Activated CD4-positive, alpha-beta T cell treated with anti-CD3 and anti-CD28 coated beads, Interleukin-2, amount 50 U/mL, for 4 hours (primary cell): ENCODE results near the gene APBB2.

ENCODE experiments used
- DNase-seq, 2 experiments: peaks; one replicate each; pipeline ENCODE4 v3.0.0-alpha.2; 2020

The APBB2 gene

DNA sequence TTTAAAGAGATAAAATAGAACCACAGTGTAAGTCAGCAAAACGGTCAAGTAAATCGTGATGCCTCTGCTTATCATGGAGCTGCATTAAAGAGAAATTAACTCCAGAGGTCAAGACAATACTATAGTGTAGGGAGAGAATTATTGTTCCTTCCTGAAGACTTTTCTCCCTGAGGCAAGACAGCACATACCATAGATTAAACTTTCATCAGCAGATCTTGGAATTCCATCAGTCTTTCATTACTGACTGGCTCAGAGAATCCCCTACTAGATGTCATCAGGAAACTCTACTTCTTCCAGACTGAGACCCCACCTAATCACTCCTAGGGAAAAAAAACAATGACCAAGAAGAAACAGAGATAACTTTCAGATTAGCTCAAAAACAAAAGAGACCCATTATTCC is 333.2 kb downstream of the APBB2 start:
- DNase-seq, result no peak

DNA sequence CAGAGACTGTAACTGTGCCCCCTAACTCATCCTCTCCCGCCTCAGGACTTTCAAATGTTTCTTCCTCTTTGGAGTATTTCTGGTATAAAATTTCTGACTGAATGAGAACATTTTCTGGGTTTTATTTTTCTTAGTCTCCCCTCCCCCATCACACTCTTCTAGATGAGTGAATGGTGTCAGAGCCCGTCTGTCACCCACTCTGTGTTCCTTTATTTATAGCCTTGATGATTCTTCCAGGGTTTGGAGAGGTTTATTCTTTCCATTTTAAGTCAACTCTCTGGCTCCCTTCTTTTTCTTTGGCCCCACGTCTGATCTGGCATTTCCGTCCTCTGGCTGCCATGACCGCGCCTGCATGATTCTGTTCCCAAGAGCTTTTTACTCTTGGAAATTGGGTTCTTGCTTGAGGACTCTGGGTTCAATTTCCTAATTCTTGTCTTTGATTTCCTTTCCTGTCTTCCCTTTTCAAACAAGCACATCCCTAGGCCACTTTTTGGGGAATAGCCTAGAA is 335.7 kb downstream of the APBB2 start:
- DNase-seq, result no peak

DNA sequence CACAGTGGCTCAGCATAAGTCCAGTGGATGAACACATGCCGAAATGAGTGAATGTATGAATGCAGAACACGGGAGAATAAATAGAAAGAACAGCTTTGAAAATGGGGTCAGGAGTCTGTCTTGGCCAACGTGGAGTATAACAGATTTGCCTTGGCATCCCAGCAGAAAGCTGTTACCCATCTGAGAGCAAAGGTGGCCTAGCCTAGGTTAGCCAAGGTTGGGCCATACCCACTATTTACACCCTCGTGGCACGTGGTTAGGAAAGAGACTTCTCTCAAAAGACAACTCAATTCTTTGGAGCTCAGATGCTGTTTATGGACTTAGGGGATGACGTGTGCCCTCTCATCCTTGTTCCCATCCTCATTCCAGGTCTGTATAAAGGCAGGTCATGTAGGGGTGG is 337.3 kb downstream of the APBB2 start:
- DNase-seq, result no peak

DNA sequence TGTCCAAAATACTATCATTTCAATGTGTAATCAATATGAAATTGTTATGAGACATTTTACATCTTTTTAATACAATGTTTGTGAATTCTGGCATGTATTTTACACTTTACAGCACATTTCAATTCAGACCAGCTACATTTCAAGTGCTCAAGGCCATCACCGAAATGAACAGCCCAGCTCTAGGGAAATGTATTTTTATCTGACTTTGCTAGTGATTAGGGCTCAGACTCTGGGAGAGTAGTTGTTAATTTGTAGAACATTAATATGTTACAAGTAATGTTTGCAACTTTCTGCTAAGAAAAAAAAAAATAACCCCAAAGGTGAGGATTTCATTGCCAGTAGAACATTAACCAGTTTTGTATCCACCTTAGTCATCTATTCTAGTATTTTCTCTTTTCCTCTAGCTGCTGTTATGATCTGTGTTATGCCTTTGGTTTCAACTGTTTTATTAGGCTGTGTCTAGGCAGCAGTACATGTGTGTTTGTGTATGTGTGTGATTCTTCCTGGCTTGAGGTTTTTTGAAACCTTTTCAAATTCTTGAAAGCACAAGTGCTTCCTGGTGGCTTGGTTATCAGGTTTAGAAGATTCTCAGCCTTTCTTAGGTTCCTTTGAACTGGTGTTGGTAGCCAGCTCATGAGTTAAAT is 338.7 kb downstream of the APBB2 start:
- DNase-seq, result no peak

DNA sequence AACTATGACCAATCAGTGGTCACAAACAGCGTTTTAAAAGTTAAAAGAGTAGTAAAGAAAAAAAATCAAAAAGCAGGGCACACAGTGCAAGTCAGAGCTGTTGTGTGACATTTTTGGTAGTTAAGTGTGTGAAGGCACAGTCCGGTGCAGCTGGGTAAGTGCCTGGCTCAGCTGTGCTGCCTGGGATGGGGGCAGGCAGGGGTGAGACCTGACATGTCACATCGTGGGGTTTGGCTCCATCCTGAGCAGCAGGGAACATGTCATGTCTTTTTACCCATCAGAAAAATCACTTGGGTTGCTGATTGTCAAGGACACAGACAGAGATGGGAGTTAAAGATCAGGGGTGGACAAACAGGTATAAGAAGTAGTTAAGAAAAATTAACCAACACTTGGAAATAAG is 339.4 kb downstream of the APBB2 start:
- no peak for DNase-seq

DNA sequence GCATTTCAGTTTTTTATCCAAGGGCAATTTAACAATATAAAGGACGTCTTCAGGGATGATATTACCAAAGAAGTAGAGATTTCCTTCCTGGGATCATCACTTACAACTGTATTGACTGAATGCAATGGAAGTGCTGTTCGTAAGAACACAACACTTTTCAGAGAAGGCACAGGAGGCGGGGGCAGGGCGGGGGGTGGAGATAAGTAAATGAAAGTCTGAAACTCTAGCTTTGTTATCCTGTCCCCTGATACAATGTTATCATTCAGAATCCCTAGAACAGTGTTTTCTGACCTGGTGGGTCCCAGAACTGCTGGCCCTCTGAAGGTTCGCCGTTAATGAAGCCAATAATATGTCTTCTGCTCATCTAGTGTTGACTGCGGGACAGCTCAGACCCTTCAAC is 340.0 kb downstream of the APBB2 start:
- DNase-seq, result no peak

- DNase-seq, result no peak
Measured at GRCh38 chr4:40871695-40872250, 342.6 kb downstream of the APBB2 start.

GRCh38 chr4:40870150-40870549 is 344.2 kb downstream of the APBB2 start:
- DNase-seq, result no peak

DNA sequence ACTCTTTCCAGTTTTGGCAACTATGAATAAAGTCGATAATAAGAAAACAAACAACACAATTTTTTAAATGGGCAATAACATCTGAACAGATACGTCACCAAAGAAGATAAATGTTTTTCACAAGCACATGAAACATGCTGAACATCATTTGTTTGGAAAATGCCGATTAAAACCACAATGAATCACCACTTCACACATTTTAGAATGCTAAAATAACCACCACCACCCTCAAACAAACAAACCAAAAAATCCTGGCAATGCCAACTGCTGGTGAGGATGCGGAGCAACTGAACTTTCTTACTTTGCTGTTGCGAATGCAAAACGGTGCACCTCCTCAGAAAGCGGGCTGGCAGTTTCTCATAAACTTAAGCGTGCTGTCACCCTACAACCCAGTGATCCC is 348.6 kb downstream of the APBB2 start:
- DNase-seq, result no peak

DNA sequence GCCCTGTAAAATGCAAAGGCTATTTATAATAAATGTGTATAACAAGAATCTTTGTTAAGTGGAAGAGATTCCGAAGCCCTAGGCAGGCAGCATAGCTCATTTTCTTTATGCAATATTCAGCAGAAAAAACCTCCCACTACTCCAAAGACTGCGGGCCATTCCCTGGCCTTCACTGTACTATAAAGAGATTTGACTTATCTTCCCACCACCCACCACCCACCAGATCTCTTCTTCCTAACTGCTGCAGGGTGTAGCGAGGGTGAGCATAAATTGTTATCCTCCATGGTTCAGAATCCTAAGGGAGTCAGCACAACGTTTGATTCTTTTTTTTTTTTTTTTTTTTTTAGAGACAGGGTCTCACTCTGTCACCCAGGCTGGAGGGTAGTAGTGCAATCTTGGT is 349.8 kb downstream of the APBB2 start:
- DNase-seq, result no peak

DNA sequence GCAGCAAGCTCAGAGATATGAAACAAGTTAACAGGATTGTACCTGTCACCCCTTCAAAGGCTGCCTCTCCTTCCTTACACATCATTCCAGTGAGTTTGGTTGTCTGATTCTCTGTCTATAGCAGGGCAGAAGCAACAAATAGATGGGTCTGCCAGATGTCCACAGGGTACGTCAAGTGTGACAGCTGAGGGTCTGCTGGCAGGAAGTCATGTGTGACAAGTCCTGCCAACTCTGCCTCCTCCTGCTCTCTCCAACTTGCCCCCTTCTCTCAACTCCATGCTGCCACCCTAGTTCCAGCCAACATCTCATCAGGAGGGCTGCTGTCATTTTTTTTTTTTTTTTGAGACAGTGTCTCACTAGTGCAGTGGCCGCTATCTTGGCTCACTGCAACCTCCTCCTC is 355.4 kb downstream of the APBB2 start:
- DNase-seq, result no peak

DNA sequence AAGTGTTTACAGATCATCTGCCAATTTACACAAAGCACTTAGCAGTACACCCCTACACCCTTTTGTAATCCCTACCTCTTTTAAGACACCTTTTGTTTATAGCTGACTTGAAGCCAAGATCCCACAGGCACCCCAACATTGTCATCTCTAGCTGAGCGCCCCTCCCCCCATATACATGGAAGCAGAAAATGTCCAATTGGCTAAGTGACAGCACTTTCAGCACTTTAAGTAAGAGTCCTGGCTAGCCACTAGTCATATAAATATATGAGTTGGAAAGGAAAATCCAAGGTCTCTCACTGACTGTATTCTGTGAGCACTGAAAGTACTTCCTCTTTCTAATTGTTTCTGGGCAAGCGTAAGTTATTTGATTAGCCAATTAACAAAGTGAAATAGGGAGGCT is 356.4 kb downstream of the APBB2 start:
- no peak for DNase-seq

DNA sequence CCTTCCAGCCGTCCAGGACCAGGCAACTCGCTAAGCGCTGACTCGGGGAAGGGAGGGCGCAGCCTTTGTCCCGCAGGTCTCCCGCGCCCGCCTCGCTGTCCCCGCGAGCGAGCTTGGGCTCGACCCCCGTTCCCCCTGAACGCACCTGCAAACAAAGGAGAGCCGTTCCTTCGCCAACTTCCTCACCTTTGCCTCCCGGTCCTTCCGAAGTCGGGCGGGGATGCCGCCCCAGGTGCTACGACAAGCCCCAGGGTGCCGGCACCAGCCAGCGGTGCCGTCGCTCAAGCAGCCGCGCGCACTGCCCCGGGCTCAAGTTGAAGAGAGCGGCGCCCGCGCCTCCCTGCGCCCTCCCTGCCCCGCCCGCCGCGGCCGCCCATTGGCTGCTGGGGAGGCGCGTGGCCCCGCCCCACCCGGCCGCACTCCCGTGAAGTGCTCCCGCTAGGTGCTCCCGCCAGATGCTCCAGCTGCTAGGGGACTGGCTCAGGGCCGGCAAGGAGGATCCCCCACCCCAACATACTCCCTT is 357.4 kb downstream of the APBB2 start:
- peak; percentile 17 to 33 for DNase-seq

DNA sequence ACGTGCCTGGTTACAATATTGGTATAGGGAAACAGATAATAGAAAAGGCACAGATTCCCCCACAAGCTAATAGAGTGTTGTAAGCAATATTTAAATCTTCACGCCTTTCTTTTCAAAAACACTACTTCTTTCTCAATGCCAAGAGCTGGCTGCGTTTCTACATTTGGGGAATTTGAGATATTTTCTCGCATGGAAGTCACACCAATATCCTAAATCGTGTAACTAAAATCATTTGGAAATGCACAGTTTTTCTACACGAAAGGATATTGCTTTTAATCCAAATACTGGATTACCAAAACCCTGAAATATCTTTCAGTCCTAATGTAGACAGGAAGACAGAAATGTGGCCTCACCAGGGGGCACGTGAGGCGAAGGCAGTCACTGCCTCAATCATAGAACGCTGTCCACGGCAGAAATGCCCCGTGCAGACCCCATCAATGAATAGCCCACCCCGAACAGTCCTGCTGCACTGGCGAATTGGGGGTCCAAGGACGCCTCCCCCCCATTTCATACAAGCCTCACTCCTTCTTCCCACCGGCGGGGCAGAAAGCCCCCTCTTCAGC is 358.0 kb downstream of the APBB2 start:
- no peak for DNase-seq

GRCh38 chr4:40850496-40850895 is 363.8 kb downstream of the APBB2 start:
- DNase-seq, result no peak

DNA sequence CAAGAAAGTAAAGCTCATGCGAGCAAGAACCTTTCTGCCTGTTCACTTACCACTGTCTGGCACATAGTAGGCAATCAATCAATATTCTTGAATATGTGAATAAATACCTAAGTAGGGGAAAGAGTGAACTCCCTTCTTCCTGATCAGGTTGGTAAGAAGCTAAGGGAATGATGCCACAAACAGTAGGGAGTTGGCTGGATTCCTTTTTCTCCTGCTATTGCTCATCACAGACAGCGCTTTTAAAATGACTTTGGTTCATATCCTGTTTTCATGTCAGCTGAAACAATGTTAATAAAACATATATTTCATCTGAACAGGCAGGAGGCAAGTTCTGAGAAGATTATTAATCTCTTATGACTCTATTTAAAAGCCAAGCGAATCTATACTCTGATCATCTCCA is 365.4 kb downstream of the APBB2 start:
- DNase-seq, result no peak

DNA sequence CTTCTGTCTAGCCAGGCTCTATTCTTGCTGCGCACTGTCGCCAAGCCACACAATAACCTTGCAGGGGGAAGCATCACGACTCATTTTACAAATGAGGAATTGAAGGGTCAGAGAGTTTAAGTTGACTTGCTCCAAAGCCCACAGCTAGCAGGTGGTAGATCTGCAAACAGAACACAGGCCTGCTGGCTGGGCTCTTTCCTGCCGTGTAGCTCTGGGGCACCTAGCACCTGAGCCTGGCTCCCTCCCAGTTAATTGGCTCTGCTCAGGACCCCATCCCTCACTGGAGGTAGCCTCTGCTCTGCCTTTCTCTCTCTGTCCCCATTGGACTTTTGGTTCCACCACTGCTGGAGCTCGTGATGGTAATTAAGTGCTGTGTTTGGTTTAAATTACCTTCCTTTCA is 366.1 kb downstream of the APBB2 start:
- DNase-seq, result no peak

- DNase-seq, result no peak
Measured at GRCh38 chr4:40846532-40846931, 367.8 kb downstream of the APBB2 start.

DNA sequence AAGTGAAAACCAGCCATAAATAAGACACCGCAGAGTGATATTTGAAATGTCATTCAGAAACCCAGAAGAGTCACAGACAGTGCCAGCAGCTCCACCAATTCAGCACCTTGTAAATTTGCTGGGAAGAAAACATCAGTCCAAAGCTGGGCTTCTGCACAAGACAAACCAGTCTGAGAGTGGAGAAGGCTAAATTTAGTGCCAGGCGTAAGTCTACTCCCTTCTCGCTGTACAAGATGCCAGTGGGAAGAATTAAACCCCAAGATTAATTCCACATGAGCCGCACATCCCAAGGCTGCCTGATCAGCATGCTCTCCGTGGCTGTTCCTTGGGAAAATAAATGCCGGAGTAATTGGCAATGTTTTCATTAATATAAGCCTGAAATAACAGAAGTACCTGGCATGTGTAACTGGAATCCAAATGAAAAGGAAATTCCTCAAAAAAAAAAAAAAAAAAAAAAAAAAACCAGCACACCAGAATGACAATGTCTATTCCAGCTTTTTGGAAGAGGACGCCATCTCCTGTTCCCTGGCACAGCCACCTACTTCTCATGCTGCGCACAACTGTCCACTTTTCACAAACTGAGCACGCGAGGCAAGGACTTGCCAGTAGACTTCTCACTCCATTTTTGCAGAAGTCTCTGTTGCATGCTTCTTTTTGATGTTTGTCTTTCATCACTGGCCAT is 369.0 kb downstream of the APBB2 start:
- DNase-seq, result no peak

- DNase-seq, result no peak
Measured at GRCh38 chr4:40844261-40844660, 370.1 kb downstream of the APBB2 start.

DNA sequence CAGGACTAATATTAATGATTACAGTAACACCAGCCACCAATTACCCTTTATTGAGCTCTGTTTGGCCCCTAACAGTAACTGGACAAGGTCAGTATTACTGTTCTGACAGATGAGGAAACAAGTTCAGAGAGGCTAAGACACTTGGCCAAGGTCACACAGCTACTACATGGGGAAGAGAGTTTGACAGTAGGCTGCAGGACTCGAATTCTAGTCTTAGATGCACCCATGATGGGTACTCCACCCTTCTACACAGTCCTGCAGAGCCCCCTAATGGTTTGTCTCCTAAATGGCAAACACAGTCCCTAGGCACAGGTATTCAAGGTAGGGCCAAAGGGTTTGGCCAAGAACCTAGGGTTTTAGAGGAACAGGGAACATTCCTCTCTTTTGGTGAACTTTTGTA is 370.6 kb downstream of the APBB2 start:
- DNase-seq, result peak in 1 of 2 experiments; percentile 4

- no peak for DNase-seq
Measured at GRCh38 chr4:40842725-40843423, 371.5 kb downstream of the APBB2 start.

DNA sequence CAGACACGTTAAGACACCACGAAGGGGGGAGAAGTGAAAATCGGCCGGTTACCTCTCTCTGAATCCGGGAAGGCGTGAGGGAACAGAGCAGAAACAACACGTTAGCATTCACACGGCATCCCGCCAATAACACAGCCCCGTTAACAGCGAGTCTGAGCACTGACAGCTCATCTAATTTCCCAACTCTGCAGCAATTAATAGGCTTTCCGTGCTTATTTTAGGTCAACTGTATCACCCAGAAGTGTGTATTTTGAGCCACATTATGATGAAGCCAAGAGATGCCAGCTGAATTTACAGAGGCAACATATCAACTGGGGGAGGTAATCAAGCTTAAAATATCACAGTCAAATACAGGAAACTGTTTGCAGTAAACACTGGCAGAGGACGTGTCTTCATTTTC is 372.0 kb downstream of the APBB2 start:
- no peak for DNase-seq
